Measurements from ENCODE around the gene GLMN.
"Not testable (repeated sequence)": the region's sequence is repeated elsewhere in the genome, so short reads cannot be mapped to it uniquely, and the experiment has no call there.

Gene GLMN

DNA sequence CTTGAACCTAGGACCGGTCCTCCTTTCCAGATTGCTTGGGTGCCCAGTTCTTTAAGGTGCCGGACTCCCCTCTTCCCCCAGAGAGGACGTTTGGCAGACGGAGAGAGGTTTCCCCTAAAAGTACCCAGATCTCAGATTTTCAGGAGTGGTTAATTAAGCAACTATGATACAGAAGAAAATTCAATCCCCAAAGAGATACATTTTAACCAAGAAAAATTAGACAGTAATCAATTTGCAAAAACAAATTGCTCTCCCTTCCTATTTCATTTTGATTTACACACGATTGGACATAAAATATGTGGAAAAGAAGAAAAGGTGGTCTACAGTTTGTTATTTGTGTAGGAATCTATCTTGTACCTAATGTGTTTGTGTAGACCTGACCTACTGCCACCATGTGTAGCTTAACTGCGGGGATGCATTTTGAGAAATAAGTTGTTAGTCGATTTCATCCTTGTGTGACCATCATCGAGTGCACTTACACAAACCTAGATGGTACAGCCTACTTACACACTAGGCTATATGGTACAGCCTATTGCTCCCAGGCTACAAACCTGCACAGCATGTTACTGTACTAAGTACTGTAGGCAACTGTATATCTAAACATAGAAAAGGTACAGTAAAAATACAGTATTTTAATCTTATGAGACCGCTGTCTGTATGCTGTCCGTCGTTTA, 827 bp upstream of the GLMN start:
- DNase-seq: no peak

DNA sequence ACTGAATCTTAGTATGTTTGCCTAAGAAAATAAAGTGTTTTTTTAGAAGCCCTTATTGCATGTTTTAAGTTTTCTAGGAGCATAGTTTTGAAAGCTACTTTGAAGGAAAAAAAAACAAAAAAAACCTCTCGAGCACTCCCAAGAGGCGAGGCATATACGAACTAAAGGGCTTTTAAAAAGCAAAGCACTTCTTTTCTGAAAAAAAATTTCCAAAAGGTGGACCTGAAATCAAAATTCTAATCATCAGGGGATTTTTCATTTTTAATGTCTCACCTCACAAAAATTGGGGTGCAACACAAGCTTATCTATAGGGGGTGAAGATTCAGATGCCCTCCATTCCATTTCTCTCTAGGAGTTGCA, 594 bp downstream of the GLMN start:
- DNase-seq: no peak

DNA sequence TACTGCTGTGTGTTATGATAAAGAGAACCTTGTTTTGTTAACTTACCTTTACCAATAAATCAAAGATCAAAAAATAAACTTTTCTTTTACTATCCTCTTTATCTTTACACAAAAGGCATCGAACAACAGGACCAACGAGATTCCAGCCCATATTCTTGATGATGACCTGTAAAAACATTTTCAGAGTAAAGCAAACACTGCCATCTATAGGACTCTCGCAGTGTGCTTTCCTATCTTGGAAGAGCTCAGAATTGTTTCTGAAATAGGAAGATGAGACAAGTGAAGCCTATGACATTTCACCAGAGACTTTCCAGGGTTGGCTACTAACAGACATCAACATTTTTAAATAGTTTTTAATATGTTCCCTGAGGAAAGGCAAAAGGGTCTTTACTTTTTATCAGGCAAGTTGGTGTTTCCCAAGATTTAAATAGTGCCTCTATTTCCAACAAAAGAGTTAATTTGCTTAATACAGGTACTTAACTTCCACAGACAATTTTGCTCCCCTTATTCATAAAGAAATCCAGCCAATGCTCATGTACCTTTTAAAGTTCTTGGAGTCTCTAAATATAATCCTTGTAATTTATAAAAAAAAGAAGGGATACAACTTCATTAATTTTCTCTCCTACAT, 7.3 kb downstream of the GLMN start:
- no peak for DNase-seq

DNA sequence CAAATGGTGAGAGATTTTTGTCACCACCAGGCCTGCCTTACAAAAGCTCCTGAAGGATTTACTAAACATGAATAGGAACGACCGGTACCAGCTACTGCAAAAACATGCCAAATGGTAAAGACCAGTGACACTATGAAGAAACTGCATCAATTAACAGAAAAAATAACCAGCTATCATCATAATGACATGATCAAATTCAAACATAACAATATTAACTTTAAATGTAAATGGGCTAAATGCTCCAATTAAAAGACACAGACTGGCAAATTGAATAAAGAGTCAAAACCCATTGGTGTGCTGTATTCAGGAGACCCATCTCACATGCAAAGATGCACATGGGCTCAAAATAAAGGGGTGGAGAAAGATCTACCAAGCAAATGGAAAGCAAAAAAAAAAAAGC, 17.4 kb downstream of the GLMN start:
- DNase-seq: not testable (repeated sequence)

DNA sequence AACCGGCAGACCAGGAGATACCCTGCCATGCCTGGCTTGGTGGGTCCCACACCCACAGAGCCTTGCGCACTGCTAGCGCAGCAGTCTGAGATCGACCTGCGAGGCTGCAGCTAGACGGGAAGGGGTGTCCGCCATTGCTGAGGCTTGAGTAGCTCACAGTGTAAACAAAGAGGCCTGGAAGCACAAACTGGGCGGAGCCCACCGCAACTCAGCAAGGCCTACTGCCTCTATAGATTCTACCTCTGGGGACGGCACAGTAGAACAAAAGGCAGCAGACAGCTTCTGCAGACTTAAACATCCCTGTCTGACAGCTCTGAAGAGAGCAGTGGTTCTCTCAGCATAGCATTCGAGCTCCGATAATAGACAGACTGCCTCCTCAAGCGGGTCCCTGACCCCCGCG, 19.0 kb downstream of the GLMN start:
- not testable (repeated sequence) for DNase-seq

DNA sequence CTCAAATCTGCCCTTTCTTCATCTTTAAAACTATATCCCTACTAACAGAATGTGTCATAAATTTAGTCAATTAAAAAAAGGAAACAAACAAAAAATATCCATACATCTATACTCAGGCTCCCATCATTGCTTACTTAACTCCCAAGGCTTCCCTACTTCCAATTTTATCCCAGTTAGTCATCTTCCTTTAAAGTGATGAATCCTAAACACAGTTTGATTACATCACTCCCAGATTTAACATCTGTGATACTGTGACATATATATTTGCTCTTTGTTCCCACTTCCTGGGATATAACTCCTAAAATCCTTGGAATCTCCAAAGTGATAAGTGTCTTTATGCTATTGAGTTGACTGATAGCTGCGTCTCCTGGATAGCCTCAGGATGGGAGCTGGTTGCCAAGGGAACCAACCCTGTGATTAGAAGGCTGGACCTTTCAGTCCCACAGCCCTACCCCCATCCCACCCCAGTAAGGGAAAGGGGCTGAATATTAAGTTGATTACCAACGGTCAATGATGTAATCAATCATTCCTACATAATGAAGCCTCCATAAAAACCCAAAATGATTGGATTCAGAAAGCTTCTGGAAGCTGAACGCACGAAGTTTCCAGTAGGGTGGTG, 21.6 kb downstream of the GLMN start:
- no peak for DNase-seq

DNA sequence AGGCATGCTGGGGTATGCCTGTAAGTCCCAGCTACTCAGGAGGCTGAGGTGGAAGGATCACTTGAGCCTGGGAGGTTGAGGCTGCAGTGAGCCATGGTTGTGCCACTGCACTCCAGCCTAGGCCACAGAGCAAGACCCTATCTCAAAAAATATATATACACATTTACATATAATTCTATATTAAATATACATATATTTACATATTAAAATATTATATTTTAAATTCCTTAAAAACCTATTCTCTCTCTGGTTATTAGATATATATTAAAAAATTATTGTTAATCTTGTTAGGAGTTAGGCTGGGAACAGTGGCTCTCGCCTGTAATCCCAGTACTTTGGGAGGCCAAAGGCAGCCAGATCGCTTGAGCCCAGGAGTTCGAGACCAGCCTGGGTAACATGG, 22.7 kb downstream of the GLMN start:
- no peak for DNase-seq

DNA sequence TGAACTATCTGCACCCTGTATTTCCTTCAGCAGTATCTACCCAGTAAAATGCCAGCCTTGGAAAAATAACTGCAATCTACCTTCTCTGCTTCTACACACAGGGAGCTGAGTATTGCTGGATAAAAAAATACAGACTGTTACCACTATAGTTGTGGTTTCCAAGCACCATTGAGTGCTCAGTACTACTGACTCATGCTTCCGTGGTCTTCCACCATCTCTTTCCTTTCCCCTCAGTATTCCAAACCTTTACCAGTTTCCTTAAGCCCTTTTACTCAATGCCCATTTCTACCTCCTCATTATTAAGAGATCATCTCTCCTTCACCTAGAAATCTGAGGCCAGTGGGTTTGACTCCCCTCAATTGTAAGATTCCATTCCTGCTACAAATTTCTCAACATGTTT, 23.8 kb downstream of the GLMN start:
- DNase-seq: no peak

DNA sequence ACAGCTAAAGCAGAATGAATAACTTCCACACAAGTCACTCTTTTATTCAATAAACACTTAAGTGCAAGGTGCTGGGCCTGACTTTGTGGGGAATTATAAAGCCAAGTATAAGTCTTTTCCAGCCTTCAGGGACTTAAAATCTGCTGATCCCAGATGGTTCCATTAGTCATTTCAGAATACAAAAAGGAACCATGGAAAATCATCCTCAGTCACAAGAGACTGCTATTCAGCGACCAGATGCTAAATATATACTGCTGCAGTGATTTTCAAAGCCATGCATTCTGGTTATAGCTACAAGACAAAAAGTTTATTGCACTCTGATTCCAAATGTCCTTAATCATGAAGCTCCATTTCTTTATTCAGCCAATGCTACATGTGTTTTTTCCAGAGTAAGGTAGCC, 25.7 kb downstream of the GLMN start:
- DNase-seq: no peak

DNA sequence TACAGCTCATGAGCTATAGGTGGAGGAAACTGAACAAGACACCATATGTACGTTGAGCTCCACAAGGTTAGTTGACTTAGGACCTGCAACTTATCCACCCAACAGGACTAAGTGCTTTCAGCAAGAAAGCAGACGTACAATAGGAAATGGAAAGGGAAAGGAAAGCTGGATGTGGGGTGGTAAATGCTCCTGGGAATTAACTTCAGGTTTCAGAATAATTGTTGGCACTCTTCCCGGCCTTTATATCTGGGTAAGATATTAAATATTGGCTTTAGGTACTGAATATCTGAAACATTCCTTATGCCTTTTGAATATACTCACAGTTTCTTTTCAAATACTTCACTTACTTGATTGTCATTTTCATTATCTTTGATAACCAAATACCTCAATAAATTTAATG, 36.3 kb downstream of the GLMN start:
- DNase-seq: no peak

DNA sequence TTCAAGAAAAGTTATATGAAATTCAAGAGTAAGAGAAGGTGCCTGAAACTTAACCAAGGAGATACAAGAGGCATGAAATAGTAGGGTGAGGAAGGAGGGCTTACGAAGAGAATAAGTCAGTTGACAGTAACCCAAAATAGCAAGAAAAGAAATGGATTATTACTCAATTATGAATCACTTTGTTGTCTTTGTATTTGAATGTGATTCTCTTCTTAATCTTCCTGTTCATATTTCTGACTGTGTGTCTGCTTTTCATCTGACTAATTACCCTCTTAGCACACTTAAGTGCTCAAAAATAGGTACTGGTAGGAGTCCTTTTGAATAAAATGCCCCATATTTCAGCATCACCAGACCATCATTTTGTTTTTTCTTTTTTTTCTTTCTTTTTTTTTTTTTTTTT, 39.4 kb downstream of the GLMN start:
- no peak for DNase-seq

DNA sequence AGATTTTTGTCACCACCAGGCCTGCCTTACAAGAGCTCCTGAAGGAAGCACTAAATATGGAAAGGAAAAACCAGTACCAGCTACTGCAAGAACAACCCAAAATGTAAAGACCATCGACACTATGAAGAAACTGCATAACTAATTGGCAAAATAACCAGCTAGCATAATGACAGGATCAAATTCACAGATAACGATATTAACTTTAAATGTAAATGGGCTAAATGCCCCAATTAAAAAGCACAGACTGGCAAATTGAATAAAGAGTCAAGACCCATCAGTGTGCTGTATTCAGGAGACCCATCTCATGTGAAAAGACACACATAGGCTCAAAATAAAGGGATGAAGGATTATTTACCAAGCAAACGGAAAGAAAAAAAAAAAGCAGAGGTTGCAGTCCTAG, 44.1 kb downstream of the GLMN start:
- DNase-seq: not testable (repeated sequence)

DNA sequence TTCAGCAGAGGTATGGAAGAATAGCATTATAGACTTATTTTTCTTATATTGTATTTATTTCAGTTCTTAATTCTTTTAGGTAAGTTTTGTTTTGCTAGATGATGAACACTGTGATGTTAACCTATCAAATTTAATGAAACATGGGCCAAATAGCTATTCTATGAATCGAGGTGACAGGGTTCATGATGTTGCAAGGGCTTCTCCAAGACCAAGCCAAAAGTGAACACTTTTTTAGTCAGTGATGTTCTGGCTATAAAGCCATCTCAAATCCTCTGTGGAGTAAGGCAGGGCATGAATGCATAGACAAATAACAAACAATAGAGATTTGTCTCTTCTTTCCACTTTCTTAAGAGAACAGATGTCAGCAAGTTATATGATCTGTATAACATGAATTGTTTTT, 54.4 kb downstream of the GLMN start:
- no peak for DNase-seq

DNA sequence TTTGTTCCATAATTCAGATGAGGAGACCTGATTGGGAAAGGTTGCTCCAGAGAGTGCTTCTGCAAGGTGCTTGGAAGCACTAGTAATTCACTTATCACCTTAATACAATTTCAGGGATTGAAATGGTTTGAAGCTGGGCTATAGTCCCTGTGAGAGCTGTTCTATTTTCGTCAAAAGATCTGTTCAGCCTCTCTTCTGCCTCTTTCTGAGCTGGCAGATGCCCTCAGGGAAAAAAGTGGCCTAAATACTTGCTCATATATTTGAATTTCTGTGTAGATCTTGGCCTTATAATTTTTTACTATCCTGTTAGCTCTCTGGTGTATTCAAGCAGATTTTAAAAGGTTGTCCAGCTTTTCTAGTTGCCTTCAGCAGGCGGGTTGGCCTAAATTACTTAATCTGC, 58.8 kb downstream of the GLMN start:
- no peak for DNase-seq

DNA sequence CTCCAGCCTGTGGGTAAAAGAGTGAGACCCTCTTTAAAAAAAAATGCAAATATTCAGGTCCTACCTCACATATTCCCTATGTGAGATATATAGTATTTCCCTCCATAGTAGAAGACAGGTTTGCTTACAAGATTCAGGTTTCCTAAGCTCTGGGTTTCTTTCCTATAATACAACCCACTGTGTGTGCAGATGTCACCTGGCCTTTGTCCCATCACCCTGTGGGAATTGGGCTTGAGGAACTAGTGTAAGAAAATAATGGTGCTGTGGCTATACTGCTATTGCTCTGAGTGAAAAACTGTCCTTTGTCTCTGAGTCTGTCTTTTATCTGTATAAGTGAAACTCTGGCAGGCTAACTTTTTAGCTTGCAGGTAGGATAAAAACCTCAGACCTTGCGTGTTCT, 68.1 kb downstream of the GLMN start:
- no peak for DNase-seq

DNA sequence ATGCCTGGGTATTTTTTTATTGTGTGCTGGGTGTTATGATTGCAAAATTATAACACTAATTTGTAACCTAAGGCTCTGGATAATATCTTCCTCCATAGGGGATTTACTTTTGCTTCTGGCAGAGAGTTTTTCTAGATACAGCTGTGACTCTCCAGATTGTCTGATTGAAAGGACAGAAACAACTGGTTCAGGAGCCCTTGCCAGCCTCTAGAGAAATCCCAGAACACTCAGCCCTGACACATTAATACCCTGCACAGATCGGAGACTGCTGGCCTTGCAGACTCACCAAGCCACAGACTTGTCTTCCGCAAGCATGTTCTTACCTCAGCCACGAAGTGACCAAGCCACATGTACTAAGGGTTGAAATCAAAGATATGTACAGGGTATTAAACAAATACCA, 70.4 kb downstream of the GLMN start:
- DNase-seq: no peak

DNA sequence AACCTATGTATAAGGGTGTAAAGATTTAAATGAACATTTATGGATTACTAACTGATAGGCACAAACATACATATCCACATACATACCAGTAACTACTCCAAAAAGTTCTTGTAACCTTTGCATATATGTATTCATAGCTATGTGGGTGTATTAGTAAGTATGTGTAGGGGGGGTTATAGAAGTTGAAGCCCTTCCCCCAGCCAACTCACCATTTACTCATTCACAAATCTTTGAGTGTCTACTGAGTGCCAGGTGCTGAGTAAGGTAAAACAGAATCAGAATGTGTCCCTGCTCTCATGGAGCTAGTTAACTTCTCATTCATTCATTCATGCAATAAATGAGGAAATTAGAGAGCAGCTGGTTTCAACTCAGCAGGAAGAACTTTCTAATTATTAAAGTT, 79.8 kb downstream of the GLMN start:
- no peak for DNase-seq

DNA sequence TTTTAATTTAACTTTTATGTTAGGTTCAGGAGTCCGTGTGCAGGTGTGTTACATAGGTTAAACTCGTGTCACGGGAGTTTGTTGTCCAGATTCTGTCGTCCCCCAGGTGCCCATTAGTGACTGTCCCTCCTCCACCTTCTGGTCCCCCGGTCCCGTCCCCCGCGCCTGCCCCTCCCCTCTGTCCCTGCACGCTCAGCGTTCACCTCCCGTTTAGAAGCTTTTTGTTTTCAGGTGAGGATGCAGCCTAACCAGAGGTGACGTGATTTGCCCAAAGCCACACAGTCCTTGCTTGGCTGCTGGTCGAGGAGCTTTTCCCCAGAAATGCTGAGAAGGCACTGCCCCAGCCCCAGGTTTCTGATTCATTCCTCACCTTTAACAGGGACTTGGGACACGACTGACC, 80.2 kb downstream of the GLMN start:
- no peak for DNase-seq

DNA sequence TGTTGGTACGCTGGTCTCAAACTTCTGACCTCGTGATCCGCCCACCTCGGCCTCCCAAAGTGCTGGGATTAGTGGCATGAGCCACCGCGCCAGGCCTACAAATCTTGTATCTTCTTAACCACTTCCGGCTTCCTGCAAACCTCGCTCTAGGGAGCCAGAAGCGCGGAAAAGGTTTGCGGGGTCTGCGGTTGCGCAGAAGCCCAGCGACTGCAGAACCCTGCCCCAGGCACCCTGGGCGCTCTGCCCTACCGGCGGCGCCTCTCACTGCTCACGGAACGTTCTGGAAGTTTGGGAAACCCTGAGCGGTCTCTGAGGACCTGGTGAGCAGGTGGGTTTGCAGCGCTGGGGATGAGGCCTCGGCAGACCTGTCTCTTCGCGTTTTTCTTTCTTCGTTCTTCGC, 81.1 kb downstream of the GLMN start, which contains the start of gene C1orf146:
Gene C1orf146 (plus strand): TSS at position 195 of the 400 bp plus-strand sequence. CDS start 13,506 bp downstream, outside the sequence.
- no peak for DNase-seq

DNA sequence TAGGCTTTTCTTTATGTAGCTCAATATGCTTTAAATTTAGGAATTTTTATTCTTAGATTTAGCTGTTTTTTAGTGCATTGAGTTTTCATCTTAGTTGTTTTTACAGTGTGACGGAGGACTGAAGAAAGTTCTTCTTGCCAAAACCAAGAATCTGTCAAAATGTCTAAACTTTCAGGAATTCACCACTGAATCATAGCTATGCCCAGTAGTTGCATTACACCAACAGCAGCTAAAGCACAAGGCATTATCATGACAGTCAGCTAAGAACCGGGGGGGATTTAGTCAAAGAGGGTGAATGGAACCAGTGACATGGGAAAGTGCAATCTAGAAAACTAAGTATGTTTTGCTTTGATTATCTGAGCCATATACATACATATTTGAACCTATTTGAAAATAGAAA, 87.6 kb downstream of the GLMN start:
- no peak for DNase-seq

DNA sequence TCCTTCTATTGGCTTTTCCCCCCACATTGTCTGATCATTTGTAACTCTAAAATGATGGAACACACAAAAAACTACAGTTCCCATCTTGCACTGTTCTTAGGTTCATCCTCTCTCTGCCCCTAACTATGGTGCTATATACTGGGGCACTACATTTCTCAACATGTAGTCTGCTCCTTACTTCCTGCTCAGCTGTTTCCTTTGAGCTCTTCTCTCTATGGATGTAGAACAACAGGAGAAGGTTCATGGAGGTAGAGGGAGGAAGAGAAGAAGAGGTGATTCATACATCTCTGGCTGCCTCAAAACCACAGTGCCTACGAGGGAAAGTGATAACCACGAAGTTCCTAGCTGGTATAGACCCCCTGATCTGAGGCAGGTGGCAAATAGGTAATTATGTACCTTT, 88.1 kb downstream of the GLMN start:
- DNase-seq: no peak

DNA sequence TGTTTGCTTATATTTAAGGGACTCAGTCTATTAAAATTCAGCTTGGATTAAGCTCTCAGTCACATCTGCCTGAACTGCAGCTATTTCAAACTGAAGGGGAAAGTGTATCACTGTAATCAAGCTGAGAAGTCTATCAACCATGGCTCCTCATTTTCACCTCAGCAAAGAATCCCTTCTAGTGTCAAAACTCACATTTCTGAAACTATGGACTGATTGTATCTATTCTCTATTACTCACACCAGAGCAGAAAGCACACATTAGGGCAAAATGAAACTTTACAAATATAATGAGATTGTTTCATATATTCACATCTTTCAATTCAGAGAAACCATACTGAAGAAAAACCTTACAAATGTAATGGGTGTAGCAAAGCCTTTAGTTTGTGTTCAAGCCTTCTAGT, 95.7 kb downstream of the GLMN start:
- no peak for DNase-seq

DNA sequence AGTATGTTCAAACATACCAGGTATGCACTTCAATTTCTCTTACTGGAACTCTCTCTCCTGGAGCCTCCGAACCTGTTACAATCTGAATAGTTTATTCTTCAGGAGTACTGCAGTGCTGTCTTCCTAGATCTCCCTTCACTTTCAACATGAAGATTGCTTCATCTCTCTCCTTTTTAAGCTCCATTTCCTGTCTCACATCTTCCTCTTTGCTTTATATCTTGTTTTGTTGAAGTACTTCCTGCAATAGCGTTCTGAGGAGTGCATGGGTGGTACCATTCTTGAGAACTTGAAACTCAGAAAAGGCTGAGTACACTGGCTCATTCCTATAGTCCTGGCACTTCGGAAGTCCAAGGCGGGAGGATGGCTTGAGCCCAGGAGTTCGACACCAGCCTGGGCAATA, 96.8 kb downstream of the GLMN start:
- no peak for DNase-seq
